NCI-H524 (cell line): ENCODE data around the gene GALNT6.

Experiments
- DNase-seq, 2 experiments: peaks; one replicate each; lab custom pipeline; 2025; lab: John Stamatoyannopoulos, UW

The GALNT6 gene

GRCh38 chr12:51391283-51392123, at the start of gene GALNT6:
GALNT6 (minus strand) TSS chr12:51391406; CDS start chr12:51379781, 11,625 bp downstream.
- DNase-seq: peak in 1 of 2 experiments; percentile 12

GRCh38 chr12:51439330-51439729, 48.1 kb upstream of the GALNT6 start:
- no peak for DNase-seq

DNA sequence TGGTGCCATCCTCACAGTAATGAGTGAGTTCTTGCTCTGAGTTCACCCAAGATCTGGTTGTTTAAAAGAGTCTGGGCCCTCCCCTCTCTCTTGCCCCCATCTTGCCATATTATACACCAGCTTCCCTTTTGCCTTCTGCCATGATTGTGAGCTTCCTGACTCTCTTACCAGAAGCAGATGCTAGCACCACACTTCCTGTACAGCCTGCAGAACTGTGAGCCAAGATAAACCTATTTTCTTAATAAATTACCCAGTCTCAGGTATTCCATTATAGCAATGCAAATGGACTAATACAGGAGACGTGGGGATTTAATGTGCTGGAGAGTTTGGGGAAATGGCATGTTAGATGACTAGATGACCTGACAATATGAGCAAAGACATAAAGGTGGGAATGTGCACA, 46.2 kb upstream of the GALNT6 start:
- DNase-seq: no peak

DNA sequence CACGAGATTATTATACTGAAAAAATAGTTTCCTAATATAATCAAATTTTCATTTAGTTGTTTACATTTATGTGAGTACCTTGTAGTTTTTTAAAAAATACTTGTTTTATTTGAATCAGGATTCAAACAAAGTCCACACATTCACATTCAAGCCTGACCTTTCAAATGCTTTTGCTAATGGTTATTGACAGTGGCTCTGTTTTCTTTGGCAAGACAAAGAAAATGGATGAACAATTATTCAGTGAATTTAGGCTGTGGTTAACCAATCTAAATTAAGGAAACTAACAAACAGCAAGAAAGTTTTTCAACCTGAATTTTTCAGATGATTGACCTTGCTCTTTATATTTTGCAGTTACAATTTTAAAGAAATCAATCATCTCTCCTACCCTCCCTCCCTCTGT, 43.1 kb upstream of the GALNT6 start:
- DNase-seq: no peak

- no peak for DNase-seq
Measured at GRCh38 chr12:51432921-51433320, 41.7 kb upstream of the GALNT6 start.

GRCh38 chr12:51430196-51430895, 39.1 kb upstream of the GALNT6 start:
- DNase-seq: no peak

- DNase-seq: no peak
Measured at GRCh38 chr12:51429700-51430099, 38.5 kb upstream of the GALNT6 start.

DNA sequence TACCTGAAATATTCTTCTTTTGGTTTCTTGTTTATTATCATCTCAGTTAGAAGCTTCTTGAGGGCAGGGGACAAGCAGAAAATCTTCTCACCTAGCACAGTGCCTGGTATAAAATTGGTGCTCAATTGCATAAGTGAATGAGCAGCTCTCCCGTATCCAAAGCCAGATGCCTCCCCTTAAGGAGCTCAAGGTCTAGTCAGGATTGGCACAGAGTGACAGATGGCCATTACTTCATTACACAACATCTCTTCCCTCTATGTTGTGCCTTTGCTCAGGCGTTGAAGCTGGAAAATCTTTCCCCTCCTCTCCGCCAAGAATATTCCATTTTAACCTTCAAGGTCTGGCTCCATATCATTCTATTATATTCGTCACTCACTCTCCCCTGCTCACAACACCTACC, 37.0 kb upstream of the GALNT6 start:
- peak; percentile 83 to 91 for DNase-seq

- DNase-seq: peak; percentile 88 to 95
Measured at GRCh38 chr12:51424662-51425539, 33.7 kb upstream of the GALNT6 start, which contains the start of gene SLC4A8. SLC4A8 (plus strand) TSS chr12:51424831; CDS start chr12:51424988, 157 bp downstream.

DNA sequence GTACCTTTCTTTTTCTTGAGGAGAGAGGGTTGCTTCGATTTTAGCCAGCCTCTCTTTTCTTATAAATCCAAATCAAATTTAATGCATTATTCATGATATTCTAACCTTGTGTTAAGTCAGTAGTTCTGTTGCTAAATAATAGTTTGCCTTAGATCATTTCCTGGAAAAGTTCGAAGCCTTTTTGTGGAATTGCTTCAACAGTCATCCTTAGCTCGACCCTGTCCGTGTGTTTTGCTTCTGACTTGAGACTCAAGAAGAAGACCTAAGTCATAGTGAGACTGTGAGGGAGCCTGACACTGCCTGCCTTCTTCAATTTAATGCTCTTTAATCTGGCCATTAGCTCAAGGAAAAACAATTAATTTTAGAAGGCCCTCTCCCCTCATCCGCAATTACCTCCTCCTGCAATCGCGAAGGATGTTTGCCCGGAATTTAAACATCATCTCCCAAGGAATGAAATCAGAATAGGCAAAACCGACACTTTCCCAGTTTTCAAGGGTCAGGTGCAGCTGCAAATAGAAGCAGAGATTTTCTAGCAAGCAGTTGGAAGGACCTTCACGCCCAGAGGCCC, 33.0 kb upstream of the GALNT6 start:
- DNase-seq: peak in 1 of 2 experiments; percentile 36

GRCh38 chr12:51421266-51421884, 30.2 kb upstream of the GALNT6 start:
- peak; percentile 54 to 77 for DNase-seq

DNA sequence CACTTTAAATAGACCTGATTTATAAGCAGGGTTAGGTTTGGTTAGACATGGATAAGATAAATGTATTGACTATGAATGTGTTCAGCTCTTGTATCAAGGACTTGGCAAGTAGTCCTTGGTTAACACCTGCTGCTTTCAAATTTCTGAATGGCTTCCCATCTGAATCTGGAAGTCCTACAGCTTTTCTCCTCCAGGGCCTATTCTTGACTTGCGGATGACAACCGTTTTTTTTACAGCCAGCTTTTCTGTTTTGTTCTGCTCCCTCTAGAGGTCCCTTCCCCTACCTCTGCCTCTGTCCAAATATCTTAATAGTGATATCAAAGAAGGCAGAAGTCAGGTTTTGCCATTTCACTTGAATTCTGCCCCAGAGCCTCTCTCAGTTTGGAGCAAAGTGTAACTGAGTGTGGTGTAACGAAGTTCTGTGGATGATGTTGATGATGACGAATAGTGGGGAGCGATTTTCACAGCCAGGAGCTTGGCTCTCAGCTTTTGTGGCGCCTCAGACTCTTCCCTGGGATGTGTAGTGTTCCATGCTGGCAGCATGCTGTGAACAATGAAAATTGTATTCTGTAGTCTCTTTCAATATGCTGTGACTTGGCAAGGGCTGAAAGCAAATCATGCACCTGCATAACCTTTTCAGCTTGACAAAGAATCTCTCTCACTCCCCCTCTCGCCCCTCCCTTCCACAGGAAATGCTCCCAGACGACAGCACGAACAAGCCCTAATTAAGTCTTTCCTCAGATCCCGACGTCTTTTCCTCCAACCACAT, 28.4 kb upstream of the GALNT6 start:
- DNase-seq: peak in 1 of 2 experiments; percentile 9

DNA sequence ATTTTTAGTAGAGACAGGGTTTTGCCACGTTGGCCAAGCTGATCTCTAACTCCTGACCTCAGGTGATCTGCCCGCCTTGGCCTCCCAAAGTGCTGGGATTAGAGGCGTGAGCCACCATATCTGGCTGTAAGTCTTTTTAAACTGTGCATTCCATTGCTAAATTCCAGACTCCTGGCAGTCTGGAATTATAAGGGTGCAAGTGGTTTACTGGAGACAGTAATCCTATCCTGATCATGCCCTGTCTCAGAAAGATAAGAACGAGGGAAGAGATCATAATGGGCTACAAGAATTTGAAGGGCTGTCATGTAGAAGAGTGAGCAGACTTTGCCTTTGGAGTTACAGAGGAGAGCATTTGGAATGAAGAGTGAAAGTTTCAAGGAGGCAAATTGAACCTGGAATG, 26.6 kb upstream of the GALNT6 start:
- no peak for DNase-seq

DNA sequence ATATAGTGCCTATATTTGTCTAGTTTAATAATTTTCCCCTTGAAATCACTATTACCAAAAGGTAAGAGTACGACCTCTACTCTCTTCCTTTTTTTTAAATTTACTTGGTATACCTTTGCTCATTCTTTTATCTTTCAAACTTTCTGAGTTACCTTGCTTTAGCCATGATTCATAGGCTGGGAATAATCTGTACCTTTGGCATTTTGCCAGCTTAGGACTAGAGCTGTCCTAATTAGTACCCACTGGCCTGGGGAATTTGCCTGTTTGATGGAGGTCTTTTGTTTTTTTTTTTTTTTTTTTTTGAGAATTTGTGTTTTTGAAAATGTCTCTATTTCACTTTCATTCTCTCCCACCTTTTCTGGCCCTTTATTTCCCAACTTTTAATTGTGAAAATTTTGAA, 24.7 kb upstream of the GALNT6 start:
- peak in 1 of 2 experiments; percentile 42 for DNase-seq

DNA sequence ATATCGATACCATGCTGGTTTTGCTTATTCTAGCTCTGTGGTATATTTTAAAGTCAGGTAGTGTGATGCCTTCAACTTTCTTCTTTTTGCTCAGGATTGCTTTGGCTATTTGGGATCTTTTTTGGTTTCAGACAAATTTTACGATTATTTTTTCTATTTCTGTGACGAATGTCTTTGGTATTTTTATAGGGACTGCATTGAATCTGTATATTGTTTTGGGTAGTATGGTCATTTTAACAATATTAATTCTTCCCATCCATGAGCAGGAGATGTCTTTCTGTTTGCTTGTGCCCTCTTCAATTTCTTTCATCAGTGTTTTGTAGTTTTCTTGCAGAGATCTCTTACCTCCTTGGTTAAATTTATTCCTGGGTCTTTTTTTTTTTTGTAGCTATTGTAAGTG, 22.6 kb upstream of the GALNT6 start:
- no peak for DNase-seq

- DNase-seq: no peak
Measured at GRCh38 chr12:51413149-51413548, 21.9 kb upstream of the GALNT6 start.

DNA sequence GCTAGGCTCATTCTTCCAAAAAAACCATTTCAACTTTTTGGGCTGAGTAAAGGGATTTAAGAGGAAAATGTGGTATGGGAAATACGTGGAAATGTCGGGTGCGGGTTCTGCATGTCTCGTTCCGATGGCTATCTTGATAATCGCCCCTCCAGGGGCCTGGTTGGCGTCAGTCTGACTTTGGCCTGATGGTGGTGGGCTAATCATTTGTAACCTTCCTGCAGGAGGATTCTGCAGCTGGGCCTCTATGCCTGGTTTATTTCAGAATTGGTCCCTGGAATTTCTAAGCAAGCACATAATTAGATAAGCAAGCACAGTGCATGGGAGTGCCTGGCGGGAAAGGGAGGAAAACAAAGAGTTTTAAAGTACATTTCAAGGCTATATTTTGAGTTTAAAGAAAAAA, 18.6 kb upstream of the GALNT6 start:
- no peak for DNase-seq

DNA sequence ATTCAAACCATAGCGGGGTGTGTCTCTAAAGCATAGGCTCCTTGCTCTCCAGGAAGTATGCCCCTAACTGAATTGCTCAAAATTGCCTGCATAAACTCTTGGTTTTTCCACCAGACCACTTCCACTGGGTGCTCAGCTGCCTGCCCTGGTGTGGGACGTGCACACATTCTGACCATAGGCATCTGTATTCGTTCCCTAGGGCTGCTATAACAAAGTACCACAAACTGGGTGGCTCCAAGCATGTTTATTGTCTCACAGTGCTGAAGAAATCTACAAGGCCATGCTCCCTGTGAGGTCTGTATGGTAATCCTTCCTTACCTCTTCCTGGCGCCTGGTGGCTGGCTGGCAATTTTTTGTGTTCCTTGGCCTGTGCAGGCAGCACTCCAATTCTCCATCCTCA, 16.4 kb upstream of the GALNT6 start:
- no peak for DNase-seq

DNA sequence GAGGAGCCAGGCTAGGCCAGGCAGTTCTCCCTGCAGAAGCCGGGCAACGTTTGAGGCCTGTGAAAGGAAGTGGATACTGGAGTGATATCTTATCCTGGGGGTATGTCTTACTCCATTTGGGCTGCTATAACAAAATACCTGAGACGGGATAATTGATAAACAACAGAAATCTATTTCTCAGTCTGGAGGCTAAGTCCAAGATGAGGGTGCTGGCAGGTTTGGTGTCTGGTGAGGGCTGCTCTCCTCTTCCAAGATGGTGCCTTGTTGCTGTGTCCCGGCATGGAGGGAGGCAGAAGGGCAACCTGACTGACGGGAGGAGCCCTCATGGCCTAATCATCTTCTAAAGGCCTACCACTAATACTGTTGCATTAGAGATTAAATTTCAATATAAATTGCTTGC, 15.7 kb upstream of the GALNT6 start:
- no peak for DNase-seq

DNA sequence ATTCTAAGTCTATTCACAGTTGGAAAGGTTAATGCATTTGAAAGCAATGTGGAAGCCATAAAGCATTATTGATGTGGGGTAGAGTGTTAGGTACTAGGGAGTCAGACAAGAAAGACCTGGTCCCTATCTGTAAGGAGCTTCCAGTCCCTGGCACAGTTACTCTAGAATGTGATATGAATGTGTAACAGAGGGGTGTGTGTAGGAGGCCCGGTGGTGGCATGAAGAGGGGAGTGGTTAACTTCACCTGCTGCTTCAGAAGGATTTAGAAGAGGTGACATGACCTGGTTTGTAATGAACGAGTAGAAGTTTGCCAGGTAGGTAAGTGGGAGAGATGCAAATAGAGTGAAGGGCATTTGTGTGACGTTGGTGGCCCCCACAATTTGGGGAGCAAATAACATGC, 15.1 kb upstream of the GALNT6 start:
- no peak for DNase-seq

- no peak for DNase-seq
Measured at GRCh38 chr12:51405801-51406207, 14.6 kb upstream of the GALNT6 start.
